MM.1S (cell line): ENCODE results near the gene FAM20A.

ENCODE experiments used
- CTCF ChIP-seq: fragments of 300-600 bp; sonication (generic); IDR thresholded peaks from 2 replicates; pipeline ENCODE4 v1.5.1; 2016; ENCODE audit warnings: antibody characterized with exemption, low read length, mixed read lengths
- EZH2 ChIP-seq: fragments of 300-600 bp; sonication (generic); optimal IDR thresholded peaks from 2 replicates; pipeline ENCODE3; 2017; ENCODE audit warnings: low read depth, mild to moderate bottlenecking, antibody characterized with exemption, low read length, mixed read lengths
- EZH2phosphoT487 ChIP-seq: fragments of 300-600 bp; sonication (generic); IDR thresholded peaks from 2 replicates; pipeline ENCODE4 v1.6.1; 2018; ENCODE audit warnings: antibody characterized with exemption, low read length

GRCh38 chr17:68509141-68510057 is 91.8 kb downstream of the FAM20A start:
- TF ChIP-seq CTCF = no peak
- TF ChIP-seq EZH2 = no peak
- no peak for TF ChIP-seq EZH2phosphoT487
